SHP77 treated with DMSO at 0.1 percent for 48 hours (cell line): ENCODE measurements around the gene LIFR.
"Not testable (repeated sequence)": the region's sequence is repeated elsewhere in the genome, so short reads cannot be mapped to it uniquely, and the experiment has no call there.

Experiments
- DNase-seq: peaks from one replicate; lab custom pipeline; 2025; lab: John Stamatoyannopoulos, UW

The LIFR gene

DNA sequence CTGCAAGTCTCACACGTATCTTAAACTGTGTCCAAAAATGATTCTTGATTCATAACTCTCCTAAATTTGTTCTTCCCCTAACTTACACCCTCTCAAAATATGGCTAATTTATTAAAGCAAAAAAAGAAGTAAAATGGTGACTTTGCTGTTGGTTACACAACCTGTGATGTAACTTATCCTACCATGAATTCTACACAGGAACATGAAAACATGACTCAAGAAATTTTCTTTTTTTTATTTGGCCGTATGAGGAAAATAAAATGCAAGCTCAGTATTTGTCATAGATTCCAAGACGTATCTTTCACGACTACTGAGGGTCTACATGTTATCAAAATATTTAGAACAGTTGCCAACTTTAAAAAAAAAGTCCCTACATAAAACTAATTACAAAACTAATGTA, 9.2 kb downstream of the LIFR start:
- no peak for DNase-seq

DNA sequence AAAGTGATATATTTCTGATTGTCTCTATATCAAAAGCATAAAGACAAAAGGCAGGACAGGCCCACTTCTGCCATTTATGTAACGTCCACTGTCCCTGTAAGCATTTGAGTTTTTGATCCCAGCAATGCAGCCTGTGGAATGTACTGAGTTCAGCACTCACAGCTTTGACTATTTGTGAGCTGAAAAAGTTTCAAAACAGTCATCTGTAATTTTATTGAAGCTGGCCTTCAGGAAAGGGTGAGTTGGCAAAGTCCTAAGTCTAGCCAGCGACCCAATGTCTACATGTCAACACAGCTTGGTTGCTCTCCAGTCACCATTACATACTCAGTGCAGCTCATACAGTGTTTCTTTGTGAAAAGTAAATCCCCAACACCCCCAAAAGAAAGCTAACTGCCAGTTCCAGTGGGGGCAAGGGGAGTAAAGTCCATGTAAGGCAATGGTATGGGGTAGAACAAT, 9.7 kb downstream of the LIFR start:
- no peak for DNase-seq

- DNase-seq, result no peak
These were observed 12.6 kb downstream of the LIFR start for GRCh38 chr5:38543886-38544285.

DNA sequence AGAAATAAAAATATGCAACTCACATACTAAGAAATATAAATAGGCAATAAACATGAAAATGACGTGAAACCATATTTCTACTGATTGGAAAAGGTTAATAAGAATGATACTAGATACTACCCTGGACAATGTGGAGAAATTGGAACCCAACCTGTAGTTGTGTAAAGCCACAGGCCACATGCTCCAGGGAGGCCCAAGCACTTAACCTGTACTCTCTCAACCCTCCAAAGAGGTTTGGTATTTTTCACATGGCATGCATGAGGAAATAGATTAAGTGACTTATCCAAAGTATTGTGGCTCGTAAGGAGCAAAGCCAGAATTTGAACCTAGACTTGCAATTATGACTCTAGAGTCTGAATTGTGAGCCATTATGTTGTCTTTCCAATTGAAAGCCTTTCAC, 13.4 kb downstream of the LIFR start:
- no peak for DNase-seq

- peak; percentile 94 for DNase-seq
These were observed 15.2 kb downstream of the LIFR start for GRCh38 chr5:38541174-38541725.

- DNase-seq, result peak; percentile 93
These were observed 16.1 kb downstream of the LIFR start for GRCh38 chr5:38540314-38540713.

DNA sequence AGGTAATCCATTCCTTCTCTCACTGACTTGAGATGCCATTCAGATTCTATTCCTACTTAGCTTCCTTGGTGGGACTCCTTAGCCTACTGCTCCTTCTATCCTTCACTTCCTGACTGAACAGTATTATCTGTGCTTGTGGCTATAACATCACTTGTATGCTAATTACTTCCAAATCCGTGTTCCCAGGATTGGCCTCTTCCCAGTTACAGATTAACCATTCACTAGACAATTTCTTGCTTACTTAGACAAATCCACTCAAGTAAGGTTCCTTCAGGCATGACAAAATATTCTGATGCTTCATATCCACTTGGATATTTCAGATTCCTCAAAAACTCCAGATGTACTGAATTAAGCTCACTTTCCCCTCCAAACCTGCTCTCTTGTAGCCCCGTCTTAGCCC, 18.3 kb downstream of the LIFR start:
- DNase-seq, result no peak

GRCh38 chr5:38537505-38537904, 18.9 kb downstream of the LIFR start:
- no peak for DNase-seq

- no peak for DNase-seq
These were observed 19.5 kb downstream of the LIFR start for GRCh38 chr5:38536968-38537367.

GRCh38 chr5:38535845-38536244, 20.6 kb downstream of the LIFR start:
- no peak for DNase-seq

- peak; percentile 50 for DNase-seq
These were observed 21.1 kb downstream of the LIFR start for GRCh38 chr5:38535248-38535750.

DNA sequence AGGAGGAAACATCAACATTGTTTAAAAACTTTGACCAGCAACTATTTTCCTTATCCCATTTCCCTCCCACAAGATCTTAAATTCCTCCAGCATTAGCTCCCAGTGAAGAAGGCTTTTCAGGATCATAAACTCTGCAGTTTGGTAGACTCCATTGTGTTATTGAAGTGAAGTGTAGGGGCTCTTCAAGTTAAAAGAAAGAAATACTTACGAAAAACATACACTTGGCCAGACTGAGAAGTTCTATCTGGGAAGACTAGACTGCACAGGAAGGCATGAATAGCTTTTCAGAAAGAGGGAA, 22.3 kb downstream of the LIFR start:
- DNase-seq, result no peak

DNA sequence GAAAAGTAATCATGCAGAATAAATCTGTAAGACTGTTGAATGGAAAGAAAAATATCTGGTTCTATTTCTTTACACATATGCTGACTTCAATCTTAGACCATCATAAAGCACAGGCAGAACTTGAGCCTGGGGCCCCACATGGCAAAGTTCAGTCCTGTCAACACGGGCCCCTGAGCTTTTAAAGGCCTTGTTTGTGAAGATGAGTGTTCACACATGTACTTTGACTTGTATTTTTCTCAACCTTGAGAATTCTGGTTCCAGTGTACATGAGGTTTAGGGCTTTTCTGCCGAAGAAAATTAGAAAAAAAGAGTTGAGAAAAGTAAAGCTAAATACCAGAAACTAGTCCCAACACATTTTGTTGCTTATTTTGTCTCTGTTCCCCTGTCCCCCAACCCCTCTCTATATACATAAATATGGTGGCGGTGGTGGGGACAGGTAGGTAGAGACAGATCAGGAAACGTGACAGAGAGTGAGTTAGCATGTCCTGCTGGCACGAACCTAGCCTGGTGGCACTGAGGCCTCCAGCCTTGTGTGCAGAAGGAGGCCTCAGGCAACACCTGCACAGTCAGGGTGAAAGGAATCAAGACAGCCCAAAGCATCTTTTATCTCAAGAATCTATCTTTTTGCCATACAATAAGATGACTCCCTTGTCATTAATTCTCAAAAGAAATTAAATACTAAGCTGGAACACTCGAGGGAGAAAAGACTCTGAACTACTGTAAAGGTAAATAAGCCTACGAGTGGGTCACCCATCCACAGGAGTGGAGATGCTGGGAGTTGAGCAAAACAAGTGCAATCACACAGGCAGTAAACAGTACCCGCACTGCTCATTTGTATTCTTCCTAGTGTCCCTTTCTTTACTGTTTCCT, 22.9 kb downstream of the LIFR start:
- peak; percentile 57 for DNase-seq

- peak; percentile 94 for DNase-seq
These were observed 24.2 kb downstream of the LIFR start for GRCh38 chr5:38532165-38532669.

GRCh38 chr5:38531518-38531917, 24.9 kb downstream of the LIFR start:
- no peak for DNase-seq

- DNase-seq, result no peak
These were observed 26.3 kb downstream of the LIFR start for GRCh38 chr5:38529955-38530646.

GRCh38 chr5:38528162-38528703, 28.2 kb downstream of the LIFR start:
- no peak for DNase-seq

- no peak for DNase-seq
These were observed 29.0 kb downstream of the LIFR start for GRCh38 chr5:38527475-38527874.

GRCh38 chr5:38524022-38524421, 32.4 kb downstream of the LIFR start:
- no peak for DNase-seq

DNA sequence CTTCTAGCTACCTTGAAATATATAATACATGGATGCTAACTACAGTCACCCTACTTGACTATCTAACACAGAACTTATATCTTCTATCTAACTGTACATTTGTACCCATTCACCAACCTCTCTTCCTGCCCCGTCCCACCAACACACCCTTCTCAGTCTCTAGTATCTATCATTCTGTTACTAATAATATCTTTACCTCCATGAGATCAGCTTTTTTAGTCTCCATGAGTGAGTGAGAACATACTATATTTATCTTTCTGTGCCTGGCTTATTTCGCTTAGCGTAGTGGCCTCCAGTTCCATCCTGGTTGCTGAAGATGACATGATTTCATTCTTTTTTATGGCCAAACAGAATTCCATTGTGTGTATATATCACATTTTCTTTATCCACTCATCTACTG, 37.0 kb downstream of the LIFR start:
- no peak for DNase-seq

DNA sequence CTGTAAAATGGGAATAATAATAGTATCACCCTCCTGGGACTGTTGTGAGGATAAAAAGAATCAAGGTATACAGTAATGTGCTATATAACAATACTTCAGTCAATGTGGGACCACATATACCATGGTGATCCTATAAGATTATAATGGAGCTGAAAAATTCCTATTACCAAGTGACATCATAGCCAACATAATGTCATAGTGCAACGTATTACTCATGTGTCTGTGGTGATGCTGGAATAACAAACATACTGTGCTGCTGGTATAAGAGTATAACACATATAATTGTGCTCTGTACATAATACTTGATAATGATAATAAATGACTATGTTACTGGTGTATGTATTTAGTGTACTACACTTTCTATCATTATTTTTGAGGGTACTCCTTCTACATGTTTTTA, 38.1 kb downstream of the LIFR start:
- no peak for DNase-seq

GRCh38 chr5:38516649-38517048, 39.8 kb downstream of the LIFR start:
- not testable (repeated sequence) for DNase-seq

DNA sequence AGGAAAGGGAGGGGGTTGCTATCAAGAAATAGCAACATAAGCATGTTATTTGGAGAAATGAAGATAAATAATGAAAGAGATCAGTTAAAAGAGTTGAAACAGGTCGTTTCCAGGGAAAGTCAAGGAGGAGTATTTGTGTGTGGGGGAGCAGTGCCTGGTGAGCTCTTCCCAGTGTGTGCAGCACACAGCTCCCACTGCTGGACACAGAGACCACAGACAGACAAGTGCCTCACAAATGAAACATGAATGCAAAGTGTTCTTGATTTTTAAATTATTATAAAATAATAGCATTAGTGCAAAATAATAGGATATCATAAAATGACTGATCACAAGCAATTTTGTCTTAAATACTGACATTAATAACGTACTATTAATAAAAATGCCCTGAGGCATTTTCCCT, 40.8 kb downstream of the LIFR start:
- no peak for DNase-seq
